HepG2 (cell line): ENCODE data around the gene TP73. TPM values are rescaled to one million over a fixed set of nuclear protein-coding genes. Genes with fewer than 3 reads are reported as not detected.

Source experiments
- GTF3A ChIP-seq: sonication (generic); formaldehyde crosslinking; conservative IDR thresholded peaks from 2 replicates; pipeline ENCODE4 v1.4.0; 2020; ENCODE audit warnings: mild to moderate bottlenecking, missing genetic modification reagents
- HNRNPLL ChIP-seq: fragments of 200-400 bp; formaldehyde crosslinking; IDR thresholded peaks from 2 replicates; pipeline ENCODE4 v1.6.1; 2017; ENCODE audit warnings: mild to moderate bottlenecking, low read depth, low read length; ENCODE audit not compliant: poor library complexity, severe bottlenecking
- IRF2 ChIP-seq: IDR thresholded peaks from 2 replicates; pipeline ENCODE4 v1.6.1; 2018; ENCODE audit warnings: missing genetic modification reagents, missing compliant biosample characterization
- MYC ChIP-seq: sonication (generic); formaldehyde crosslinking; IDR thresholded peaks from 2 replicates; pipeline ENCODE4 v1.9.0; 2021; ENCODE audit warnings: missing genetic modification reagents, borderline replicate concordance
- NFATC3 ChIP-seq: sonication (generic); formaldehyde crosslinking; IDR thresholded peaks from 2 replicates; pipeline ENCODE4 v1.5.1; 2020; ENCODE audit warnings: mild to moderate bottlenecking, missing genetic modification reagents
- PAF1 ChIP-seq: IDR thresholded peaks from 2 replicates; pipeline ENCODE4 v1.6.1; 2016; ENCODE audit warnings: missing genetic modification reagents, missing compliant biosample characterization
- SIX4 ChIP-seq: sonication (generic); formaldehyde crosslinking; IDR thresholded peaks from 2 replicates; pipeline ENCODE4 v1.4.0; 2020; ENCODE audit warnings: missing genetic modification reagents
- SMAD9 ChIP-seq: sonication (generic); formaldehyde crosslinking; IDR thresholded peaks from 2 replicates; pipeline ENCODE4 v1.5.1; 2020; ENCODE audit warnings: mild to moderate bottlenecking, missing genetic modification reagents
- SUZ12 ChIP-seq: fragments of 150-350 bp; IDR thresholded peaks from 2 replicates; pipeline ENCODE4 v1.6.1; 2014; ENCODE audit warnings: low read depth, low read length
- TCF12 ChIP-seq, 2 experiments: fragments of 450-650 bp in 1 of 2; sonication (generic) in 1 of 2; formaldehyde crosslinking in 1 of 2; IDR thresholded peaks; 2 replicates each; pipeline versions ENCODE4 v1.6.1 to v1.8.0; 2017 to 2022; ENCODE audit warnings: antibody characterized with exemption in 1 of 2, mild to moderate bottlenecking in 1 of 2, missing genetic modification reagents in 1 of 2, moderate library complexity in 1 of 2
- ZFP41 ChIP-seq: sonication (generic); formaldehyde crosslinking; IDR thresholded peaks from 2 replicates; pipeline ENCODE4 v1.4.0; 2020; ENCODE audit warnings: mild to moderate bottlenecking, missing genetic modification reagents, borderline replicate concordance
- ZNF136 ChIP-seq: sonication (generic); formaldehyde crosslinking; IDR thresholded peaks from 2 replicates; pipeline ENCODE4 v1.8.1; 2022; ENCODE audit warnings: low read depth, mild to moderate bottlenecking, moderate library complexity, missing genetic modification reagents
- ZNF660 ChIP-seq: sonication (generic); formaldehyde crosslinking; IDR thresholded peaks from 2 replicates; pipeline ENCODE4 v1.5.1; 2020; ENCODE audit warnings: mild to moderate bottlenecking, low read depth, missing genetic modification reagents, borderline replicate concordance
- ZNF782 ChIP-seq: sonication (generic); formaldehyde crosslinking; IDR thresholded peaks from 2 replicates; pipeline ENCODE4 v1.4.0; 2020; ENCODE audit warnings: missing genetic modification reagents, mild to moderate bottlenecking, borderline replicate concordance
- polyA plus RNA-seq, 8 experiments: library from polyadenylated mRNA; depleted of rRNA in 3 of 8; stranded (reverse) in 7 of 8; unstranded in 1 of 8; fragments of >200 nt; fragmentation: Illumina TruSeq in 4 of 8; extraction: Trizol in 4 of 8; gene quantifications; 2 replicates each; pipeline versions ENCODE4 v1.2.1 to v1.2.3, GENCODE V29; 2011 to 2016; ENCODE audit warnings: low read depth in 4 of 8, missing spikeins in 1 of 8, mixed read lengths in 1 of 8; ENCODE audit not compliant: insufficient read depth in 1 of 8
- total RNA-seq, 5 experiments: library from RNA; depleted of rRNA; stranded (reverse); fragments of >200 nt; fragmentation: Illumina TruSeq; extraction: Trizol; gene quantifications; 2 replicates each; pipeline ENCODE4 v1.2.3, GENCODE V29; 2016; ENCODE audit warnings: low read depth in 1 of 5
- TF ChIP-seq, protein P1 (sequence below): sonication (generic); formaldehyde crosslinking; IDR thresholded peaks from 2 replicates; pipeline ENCODE4 v1.4.0; 2020; ENCODE audit warnings: missing genetic modification reagents
- TF ChIP-seq, protein P2 (sequence below): sonication (generic); formaldehyde crosslinking; IDR thresholded peaks from 2 replicates; pipeline ENCODE4 v1.4.0; 2020; ENCODE audit warnings: missing genetic modification reagents
- TF ChIP-seq, protein P3 (sequence below): sonication (generic); formaldehyde crosslinking; IDR thresholded peaks from 2 replicates; pipeline ENCODE4 v1.4.0; 2020; ENCODE audit warnings: missing genetic modification reagents
- TF ChIP-seq, protein P4 (sequence below): sonication (generic); formaldehyde crosslinking; IDR thresholded peaks from 2 replicates; pipeline ENCODE4 v1.4.0; 2020; ENCODE audit warnings: missing genetic modification reagents, borderline replicate concordance
- TF ChIP-seq, protein P5 (sequence below): sonication (generic); formaldehyde crosslinking; IDR thresholded peaks from 2 replicates; pipeline ENCODE4 v1.4.0; 2020; ENCODE audit warnings: missing genetic modification reagents

TP73 gene
- total and polyA plus RNA-seq, 2 of the 13 experiments (the other 11 are each of a cell fraction or from before 2014, with no cell fraction given): 0.49 to 1.1 TPM

DNA sequence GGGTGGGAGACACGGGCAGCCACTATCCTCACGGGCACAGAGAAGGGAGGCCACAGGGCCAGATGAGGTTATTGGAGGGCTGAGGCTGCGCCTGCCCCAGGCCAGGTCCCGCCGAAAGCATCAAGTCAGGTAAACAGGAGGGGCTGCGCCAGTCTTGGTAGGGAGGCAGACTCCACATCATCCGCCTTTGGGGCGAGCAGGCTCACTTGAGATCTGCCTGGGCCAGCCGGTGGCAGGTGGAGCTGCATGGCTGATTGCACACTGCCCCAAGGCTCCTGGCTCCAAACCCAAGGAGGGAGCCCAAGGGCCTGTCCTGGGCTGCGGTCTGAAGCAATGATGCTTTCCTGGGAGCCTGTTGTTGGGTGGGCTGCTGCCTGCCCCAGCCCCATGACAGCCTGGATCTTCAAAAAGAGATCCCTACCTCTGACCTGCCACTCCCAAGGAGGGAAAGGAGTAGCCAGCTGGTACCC lies 124.8 kb downstream of the TP73 start (continued):
- no peak for TF ChIP-seq NFATC3
- TF ChIP-seq, protein P1, sequence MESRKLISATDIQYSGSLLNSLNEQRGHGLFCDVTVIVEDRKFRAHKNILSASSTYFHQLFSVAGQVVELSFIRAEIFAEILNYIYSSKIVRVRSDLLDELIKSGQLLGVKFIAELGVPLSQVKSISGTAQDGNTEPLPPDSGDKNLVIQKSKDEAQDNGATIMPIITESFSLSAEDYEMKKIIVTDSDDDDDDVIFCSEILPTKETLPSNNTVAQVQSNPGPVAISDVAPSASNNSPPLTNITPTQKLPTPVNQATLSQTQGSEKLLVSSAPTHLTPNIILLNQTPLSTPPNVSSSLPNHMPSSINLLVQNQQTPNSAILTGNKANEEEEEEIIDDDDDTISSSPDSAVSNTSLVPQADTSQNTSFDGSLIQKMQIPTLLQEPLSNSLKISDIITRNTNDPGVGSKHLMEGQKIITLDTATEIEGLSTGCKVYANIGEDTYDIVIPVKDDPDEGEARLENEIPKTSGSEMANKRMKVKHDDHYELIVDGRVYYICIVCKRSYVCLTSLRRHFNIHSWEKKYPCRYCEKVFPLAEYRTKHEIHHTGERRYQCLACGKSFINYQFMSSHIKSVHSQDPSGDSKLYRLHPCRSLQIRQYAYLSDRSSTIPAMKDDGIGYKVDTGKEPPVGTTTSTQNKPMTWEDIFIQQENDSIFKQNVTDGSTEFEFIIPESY (CRISPR knock-in tag): no peak
- TF ChIP-seq ZNF136 (CRISPR knock-in tag): no peak
- TF ChIP-seq MYC (CRISPR knock-in tag): no peak
- no peak for TF ChIP-seq IRF2
- TF ChIP-seq, protein P2, sequence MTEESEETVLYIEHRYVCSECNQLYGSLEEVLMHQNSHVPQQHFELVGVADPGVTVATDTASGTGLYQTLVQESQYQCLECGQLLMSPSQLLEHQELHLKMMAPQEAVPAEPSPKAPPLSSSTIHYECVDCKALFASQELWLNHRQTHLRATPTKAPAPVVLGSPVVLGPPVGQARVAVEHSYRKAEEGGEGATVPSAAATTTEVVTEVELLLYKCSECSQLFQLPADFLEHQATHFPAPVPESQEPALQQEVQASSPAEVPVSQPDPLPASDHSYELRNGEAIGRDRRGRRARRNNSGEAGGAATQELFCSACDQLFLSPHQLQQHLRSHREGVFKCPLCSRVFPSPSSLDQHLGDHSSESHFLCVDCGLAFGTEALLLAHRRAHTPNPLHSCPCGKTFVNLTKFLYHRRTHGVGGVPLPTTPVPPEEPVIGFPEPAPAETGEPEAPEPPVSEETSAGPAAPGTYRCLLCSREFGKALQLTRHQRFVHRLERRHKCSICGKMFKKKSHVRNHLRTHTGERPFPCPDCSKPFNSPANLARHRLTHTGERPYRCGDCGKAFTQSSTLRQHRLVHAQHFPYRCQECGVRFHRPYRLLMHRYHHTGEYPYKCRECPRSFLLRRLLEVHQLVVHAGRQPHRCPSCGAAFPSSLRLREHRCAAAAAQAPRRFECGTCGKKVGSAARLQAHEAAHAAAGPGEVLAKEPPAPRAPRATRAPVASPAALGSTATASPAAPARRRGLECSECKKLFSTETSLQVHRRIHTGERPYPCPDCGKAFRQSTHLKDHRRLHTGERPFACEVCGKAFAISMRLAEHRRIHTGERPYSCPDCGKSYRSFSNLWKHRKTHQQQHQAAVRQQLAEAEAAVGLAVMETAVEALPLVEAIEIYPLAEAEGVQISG (CRISPR knock-in tag): peak; percentile 29; the same call in 1 of the 2 replicates
- no peak for TF ChIP-seq TCF12 (IDR thresholded peaks at IDR 0.05)
- no peak for TF ChIP-seq TCF12 (CRISPR knock-in tag; IDR thresholded peaks at IDR 0.05)
- TF ChIP-seq SMAD9 (CRISPR knock-in tag): no peak
- no peak for TF ChIP-seq GTF3A (CRISPR knock-in tag)
- TF ChIP-seq HNRNPLL: peak; percentile 14
- no peak for TF ChIP-seq SUZ12
- no peak for TF ChIP-seq SIX4 (CRISPR knock-in tag)
- 0 out of 2 replicates have a peak, but pooled peaks have one; percentile 57 for TF ChIP-seq PAF1 (CRISPR knock-in tag)
- TF ChIP-seq, protein P3, sequence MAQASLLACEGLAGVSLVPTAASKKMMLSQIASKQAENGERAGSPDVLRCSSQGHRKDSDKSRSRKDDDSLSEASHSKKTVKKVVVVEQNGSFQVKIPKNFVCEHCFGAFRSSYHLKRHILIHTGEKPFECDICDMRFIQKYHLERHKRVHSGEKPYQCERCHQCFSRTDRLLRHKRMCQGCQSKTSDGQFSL (CRISPR knock-in tag): no peak
- no peak for TF ChIP-seq ZNF782
- TF ChIP-seq, protein P4, sequence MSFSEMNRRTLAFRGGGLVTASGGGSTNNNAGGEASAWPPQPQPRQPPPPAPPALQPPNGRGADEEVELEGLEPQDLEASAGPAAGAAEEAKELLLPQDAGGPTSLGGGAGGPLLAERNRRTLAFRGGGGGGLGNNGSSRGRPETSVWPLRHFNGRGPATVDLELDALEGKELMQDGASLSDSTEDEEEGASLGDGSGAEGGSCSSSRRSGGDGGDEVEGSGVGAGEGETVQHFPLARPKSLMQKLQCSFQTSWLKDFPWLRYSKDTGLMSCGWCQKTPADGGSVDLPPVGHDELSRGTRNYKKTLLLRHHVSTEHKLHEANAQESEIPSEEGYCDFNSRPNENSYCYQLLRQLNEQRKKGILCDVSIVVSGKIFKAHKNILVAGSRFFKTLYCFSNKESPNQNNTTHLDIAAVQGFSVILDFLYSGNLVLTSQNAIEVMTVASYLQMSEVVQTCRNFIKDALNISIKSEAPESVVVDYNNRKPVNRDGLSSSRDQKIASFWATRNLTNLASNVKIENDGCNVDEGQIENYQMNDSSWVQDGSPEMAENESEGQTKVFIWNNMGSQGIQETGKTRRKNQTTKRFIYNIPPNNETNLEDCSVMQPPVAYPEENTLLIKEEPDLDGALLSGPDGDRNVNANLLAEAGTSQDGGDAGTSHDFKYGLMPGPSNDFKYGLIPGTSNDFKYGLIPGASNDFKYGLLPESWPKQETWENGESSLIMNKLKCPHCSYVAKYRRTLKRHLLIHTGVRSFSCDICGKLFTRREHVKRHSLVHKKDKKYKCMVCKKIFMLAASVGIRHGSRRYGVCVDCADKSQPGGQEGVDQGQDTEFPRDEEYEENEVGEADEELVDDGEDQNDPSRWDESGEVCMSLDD: no peak
- no peak for TF ChIP-seq ZNF660
- no peak for TF ChIP-seq ZFP41
- TF ChIP-seq, protein P5, sequence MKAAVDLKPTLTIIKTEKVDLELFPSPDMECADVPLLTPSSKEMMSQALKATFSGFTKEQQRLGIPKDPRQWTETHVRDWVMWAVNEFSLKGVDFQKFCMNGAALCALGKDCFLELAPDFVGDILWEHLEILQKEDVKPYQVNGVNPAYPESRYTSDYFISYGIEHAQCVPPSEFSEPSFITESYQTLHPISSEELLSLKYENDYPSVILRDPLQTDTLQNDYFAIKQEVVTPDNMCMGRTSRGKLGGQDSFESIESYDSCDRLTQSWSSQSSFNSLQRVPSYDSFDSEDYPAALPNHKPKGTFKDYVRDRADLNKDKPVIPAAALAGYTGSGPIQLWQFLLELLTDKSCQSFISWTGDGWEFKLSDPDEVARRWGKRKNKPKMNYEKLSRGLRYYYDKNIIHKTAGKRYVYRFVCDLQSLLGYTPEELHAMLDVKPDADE (CRISPR knock-in tag): no peak
